ENCODE data around the gene NEDD9. TPM values are rescaled to one million over a fixed set of nuclear protein-coding genes. Genes with fewer than 3 reads are reported as not detected.
A peak's percentile ranks its signal among the peaks of the same experiment; 100 is the strongest.

The NEDD9 gene
- total and polyA plus RNA-seq, 2 of the 13 experiments (the other 11 are each of a cell fraction or from before 2014, with no cell fraction given) = 27.1 to 389 TPM

DNA sequence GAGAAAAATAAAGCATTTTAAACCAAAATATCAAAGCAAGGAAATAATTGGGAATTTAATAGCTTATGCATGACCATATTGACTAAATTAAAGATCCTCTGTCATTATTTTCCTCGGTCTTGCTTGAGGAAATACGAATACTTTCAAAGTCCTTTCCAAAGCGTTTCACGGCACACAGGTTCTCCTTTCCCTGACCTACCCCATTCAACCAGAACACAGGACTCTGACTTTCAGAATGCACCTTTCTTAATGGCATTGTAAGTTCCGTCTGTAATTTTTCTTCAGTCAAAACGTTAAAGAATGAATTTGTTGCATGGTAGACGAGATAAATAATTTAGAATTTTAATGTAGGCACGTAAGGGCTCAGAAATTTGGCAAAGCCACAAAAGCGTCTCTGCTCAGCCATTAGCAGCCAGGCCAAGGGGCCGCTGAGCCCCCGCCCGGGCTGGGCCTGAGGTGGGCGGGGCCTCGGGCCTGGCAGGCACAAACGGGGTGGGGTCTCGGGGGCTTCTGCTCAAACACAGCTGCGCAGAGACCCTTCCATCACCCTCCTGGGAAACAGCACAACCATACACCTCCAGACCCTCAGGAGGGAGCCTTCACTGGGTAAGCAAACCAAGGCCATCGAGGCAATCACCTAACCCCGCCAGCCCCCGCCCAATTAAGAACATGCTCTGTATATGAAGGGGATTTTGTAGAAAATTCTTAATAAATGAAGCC, 3.4 kb downstream of the NEDD9 start (continued):
- TF ChIP-seq SNAPC2 (CRISPR knock-in tag; IDR thresholded peaks at IDR 0.05) (0 out of 2 replicates have a peak, but pooled peaks have one; percentile 32), HES4 (CRISPR knock-in tag; IDR thresholded peaks at IDR 0.05; ENCODE audit: borderline replicate concordance) (no peak), ZNF547 (CRISPR knock-in tag; IDR thresholded peaks at IDR 0.05) (0 out of 2 replicates have a peak, but pooled peaks have one; percentile 35), ATAD3A (CRISPR knock-in tag; IDR thresholded peaks at IDR 0.05) (no peak), ZNF670 (CRISPR knock-in tag; IDR thresholded peaks at IDR 0.05; ENCODE audit: borderline replicate concordance) (no peak), ZNF44 (CRISPR knock-in tag; IDR thresholded peaks at IDR 0.05) (no peak), NAIF1 (CRISPR knock-in tag; IDR thresholded peaks at IDR 0.05; ENCODE audit: borderline replicate concordance) (no peak), POLR2AphosphoS5 (IDR thresholded peaks at IDR 0.05; ENCODE audit: low read depth, low read length) (peak; percentile 81), BORCS8-MEF2B (CRISPR knock-in tag; IDR thresholded peaks at IDR 0.05) (no peak), U2AF1 (optimal IDR thresholded peaks at IDR 0.05; ENCODE audit: low read depth, low read length) (no peak), RBM39 (IDR thresholded peaks at IDR 0.05; ENCODE audit: low read depth, low read length, poor library complexity, severe bottlenecking) (peak; percentile 44), ZSCAN30 (CRISPR knock-in tag; IDR thresholded peaks at IDR 0.05) (no peak), CC2D1A (CRISPR knock-in tag; IDR thresholded peaks at IDR 0.05) (no peak), GTF3A (CRISPR knock-in tag; conservative IDR thresholded peaks at IDR 0.05) (no peak), KDM1A (CRISPR knock-in tag; IDR thresholded peaks at IDR 0.05) (no peak), SATB2 (CRISPR knock-in tag; IDR thresholded peaks at IDR 0.05) (no peak), HDAC1 (CRISPR knock-in tag; IDR thresholded peaks at IDR 0.05) (peak; percentile 57; the same call in 1 of the 2 replicates), RBAK (CRISPR knock-in tag; IDR thresholded peaks at IDR 0.05) (no peak), EP300 (IDR thresholded peaks at IDR 0.05; ENCODE audit: low read depth in 2 of 2, low read length in 2 of 2) (0 out of 4 replicates have a peak, but pooled peaks of 1 of the 2 experiments have one; percentile 5), EP300 (CRISPR knock-in tag; IDR thresholded peaks at IDR 0.05; ENCODE audit: borderline replicate concordance) (no peak), MTF2 (CRISPR knock-in tag; IDR thresholded peaks at IDR 0.05; ENCODE audit: borderline replicate concordance) (no peak), POLR2G (IDR thresholded peaks at IDR 0.05; ENCODE audit: low read depth, low read length) (peak; percentile 80)
- TF ChIP-seq, protein P1, sequence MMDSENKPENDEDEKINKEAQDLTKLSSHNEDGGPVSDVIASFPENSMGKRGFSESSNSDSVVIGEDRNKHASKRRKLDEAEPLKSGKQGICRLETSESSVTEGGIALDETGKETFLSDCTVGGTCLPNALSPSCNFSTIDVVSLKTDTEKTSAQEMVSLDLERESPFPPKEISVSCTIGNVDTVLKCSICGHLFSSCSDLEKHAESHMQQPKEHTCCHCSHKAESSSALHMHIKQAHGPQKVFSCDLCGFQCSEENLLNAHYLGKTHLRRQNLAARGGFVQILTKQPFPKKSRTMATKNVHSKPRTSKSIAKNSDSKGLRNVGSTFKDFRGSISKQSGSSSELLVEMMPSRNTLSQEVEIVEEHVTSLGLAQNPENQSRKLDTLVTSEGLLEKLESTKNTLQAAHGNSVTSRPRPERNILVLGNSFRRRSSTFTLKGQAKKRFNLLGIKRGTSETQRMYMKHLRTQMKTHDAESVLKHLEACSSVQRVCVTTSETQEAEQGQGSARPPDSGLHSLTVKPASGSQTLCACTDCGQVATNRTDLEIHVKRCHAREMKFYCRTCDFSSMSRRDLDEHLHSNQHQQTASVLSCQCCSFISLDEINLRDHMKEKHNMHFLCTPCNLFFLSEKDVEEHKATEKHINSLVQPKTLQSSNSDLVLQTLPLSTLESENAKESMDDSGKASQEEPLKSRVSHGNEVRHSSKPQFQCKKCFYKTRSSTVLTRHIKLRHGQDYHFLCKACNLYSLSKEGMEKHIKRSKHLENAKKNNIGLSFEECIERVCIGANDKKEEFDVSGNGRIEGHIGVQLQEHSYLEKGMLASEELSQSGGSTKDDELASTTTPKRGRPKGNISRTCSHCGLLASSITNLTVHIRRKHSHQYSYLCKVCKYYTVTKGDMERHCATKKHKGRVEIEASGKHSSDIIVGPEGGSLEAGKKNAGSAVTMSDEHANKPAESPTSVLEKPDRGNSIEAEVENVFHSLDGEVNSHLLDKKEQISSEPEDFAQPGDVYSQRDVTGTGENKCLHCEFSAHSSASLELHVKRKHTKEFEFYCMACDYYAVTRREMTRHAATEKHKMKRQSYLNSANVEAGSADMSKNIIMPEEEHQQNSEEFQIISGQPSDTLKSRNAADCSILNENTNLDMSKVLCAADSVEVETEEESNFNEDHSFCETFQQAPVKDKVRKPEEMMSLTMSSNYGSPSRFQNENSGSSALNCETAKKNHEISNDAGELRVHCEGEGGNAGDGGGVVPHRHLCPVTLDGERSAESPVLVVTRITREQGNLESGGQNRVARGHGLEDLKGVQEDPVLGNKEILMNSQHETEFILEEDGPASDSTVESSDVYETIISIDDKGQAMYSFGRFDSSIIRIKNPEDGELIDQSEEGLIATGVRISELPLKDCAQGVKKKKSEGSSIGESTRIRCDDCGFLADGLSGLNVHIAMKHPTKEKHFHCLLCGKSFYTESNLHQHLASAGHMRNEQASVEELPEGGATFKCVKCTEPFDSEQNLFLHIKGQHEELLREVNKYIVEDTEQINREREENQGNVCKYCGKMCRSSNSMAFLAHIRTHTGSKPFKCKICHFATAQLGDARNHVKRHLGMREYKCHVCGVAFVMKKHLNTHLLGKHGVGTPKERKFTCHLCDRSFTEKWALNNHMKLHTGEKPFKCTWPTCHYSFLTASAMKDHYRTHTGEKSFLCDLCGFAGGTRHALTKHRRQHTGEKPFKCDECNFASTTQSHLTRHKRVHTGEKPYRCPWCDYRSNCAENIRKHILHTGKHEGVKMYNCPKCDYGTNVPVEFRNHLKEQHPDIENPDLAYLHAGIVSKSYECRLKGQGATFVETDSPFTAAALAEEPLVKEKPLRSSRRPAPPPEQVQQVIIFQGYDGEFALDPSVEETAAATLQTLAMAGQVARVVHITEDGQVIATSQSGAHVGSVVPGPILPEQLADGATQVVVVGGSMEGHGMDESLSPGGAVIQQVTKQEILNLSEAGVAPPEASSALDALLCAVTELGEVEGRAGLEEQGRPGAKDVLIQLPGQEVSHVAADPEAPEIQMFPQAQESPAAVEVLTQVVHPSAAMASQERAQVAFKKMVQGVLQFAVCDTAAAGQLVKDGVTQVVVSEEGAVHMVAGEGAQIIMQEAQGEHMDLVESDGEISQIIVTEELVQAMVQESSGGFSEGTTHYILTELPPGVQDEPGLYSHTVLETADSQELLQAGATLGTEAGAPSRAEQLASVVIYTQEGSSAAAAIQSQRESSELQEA (CRISPR knock-in tag; IDR thresholded peaks at IDR 0.05; ENCODE audit: not compliant biosample characterization) = peak; percentile 36

Data from HepG2 (cell line).